HCT116 (cell line): ENCODE results near the gene TMTC4. TPM values are rescaled to one million over a fixed set of nuclear protein-coding genes. Genes with fewer than 3 reads are reported as not detected.

Source experiments
- ATAC-seq: fragments of 200-7000 bp; cut with Tn5 transposase; 2 replicates; pipeline ENCODE4 v1.9.1; 2020; ENCODE audit warnings: mild to moderate bottlenecking, moderate library complexity
- BruUV-seq: library from RNA; stranded (reverse); fragments of 400-500 nt; replicated peaks from 2 replicates; lab custom pipeline; 2021; lab: Mats Ljungman, UMichigan
- CTCF ChIA-PET: fragments of 300-600 bp; sonication (Branson Sonifier 250); formaldehyde crosslinking; loops from one replicate; lab custom pipeline; 2021; ENCODE audit warnings: antibody characterized with exemption; lab: Charles Lee
- POLR2A ChIA-PET: fragments of 300-600, 350-600 bp; sonication (Branson Sonifier 250); formaldehyde crosslinking; loops from one replicate; lab custom pipeline; 2021; ENCODE audit warnings: antibody characterized with exemption; lab: Charles Lee
- RAD21 ChIA-PET, 2 experiments: fragments of 300-600 bp; sonication (Branson Sonifier 250); formaldehyde crosslinking; loops; one replicate each; lab custom pipeline; 2023; ENCODE audit warnings: low total read pairs in 2 of 2; ENCODE audit not compliant: uncharacterized antibody in 2 of 2, unreplicated experiment in 2 of 2, low non-redundant PET in 1 of 2; lab: Charles Lee
- DNase-seq: peaks from one replicate; pipeline ENCODE4 v3.0.0-alpha.2; 2010; ENCODE audit warnings: low read depth, low spot score
- H2AFZ ChIP-seq: fragments of 200-600 bp; shearing (Covaris generic), sonication (generic); 2 replicates; pipeline ENCODE4 v1.6.1; 2017; ENCODE audit warnings: low read depth, mixed run types, mixed read lengths, antibody characterized with exemption, low read length; ENCODE audit not compliant: poor library complexity, severe bottlenecking
- H3K27ac ChIP-seq: 2 replicates; pipeline ENCODE4 v1.5.1; 2012; ENCODE audit warnings: low read depth, low read length
- H3K27me3 ChIP-seq: fragments of 200-600 bp; sonication (generic); 2 replicates; pipeline ENCODE4 v1.6.1; 2016; ENCODE audit warnings: mixed run types, low read length, mixed read lengths; ENCODE audit not compliant: insufficient read depth
- H3K36me3 ChIP-seq, 2 experiments: fragments of 200-500 bp in 1 of 2; fragments of 200-600 bp in 1 of 2; sonication (Bioruptor generic) in 1 of 2; sonication (generic) in 1 of 2; 2 replicates each; pipeline versions ENCODE4 v1.5.1 to v1.6.1; 2014 to 2016; ENCODE audit warnings: low read length in 2 of 2, inconsistent platforms in 1 of 2, mixed read lengths in 1 of 2, mixed run types in 1 of 2; ENCODE audit not compliant: insufficient read depth in 2 of 2, control insufficient read depth in 1 of 2
- H3K4me1 ChIP-seq, 2 experiments: fragments of 200-600 bp in 1 of 2; sonication (generic) in 1 of 2; 2 replicates each; pipeline versions ENCODE4 v1.5.1 to v1.6.1; 2012 to 2017; ENCODE audit warnings: low read length in 2 of 2, inconsistent platforms in 1 of 2, mild to moderate bottlenecking in 1 of 2, mixed read lengths in 1 of 2, mixed run types in 1 of 2, moderate library complexity in 1 of 2; ENCODE audit not compliant: insufficient read depth in 2 of 2, control insufficient read depth in 1 of 2
- H3K4me2 ChIP-seq: fragments of 200-600 bp; sonication (generic); 2 replicates; pipeline ENCODE4 v1.6.1; 2017; ENCODE audit warnings: mixed run types, low read length, mixed read lengths
- H3K4me3 ChIP-seq, 2 experiments: fragments of 200-600 bp in 1 of 2; sonication (generic) in 1 of 2; replicated peaks in 1 of 2; 2 replicates each; pipeline ENCODE4 v1.5.1; 2011 to 2016; ENCODE audit warnings: low read length in 2 of 2, control low read depth in 1 of 2, low read depth in 1 of 2, mild to moderate bottlenecking in 1 of 2, mixed read lengths in 1 of 2, mixed run types in 1 of 2
- H3K79me2 ChIP-seq: fragments of 200-600 bp; sonication (generic); 2 replicates; pipeline ENCODE4 v1.6.1; 2017; ENCODE audit warnings: mild to moderate bottlenecking, mixed run types, low read length, moderate library complexity, mixed read lengths; ENCODE audit not compliant: insufficient read depth
- H3K9ac ChIP-seq: fragments of 200-600 bp; sonication (generic); 2 replicates; pipeline ENCODE4 v1.6.1; 2016; ENCODE audit warnings: low read length, mixed read lengths
- H3K9me2 ChIP-seq: fragments of 200-600 bp; sonication (generic), shearing (Covaris generic); 2 replicates; pipeline ENCODE4 v1.6.1; 2017; ENCODE audit warnings: mixed run types, mild to moderate bottlenecking, moderate library complexity; ENCODE audit not compliant: insufficient read depth
- H3K9me3 ChIP-seq, 2 experiments: fragments of 200-500 bp in 1 of 2; fragments of 200-600 bp in 1 of 2; sonication (Bioruptor generic) in 1 of 2; sonication (generic) in 1 of 2; 2 replicates each; pipeline ENCODE4 v1.6.1; 2014 to 2017; ENCODE audit warnings: low read length in 2 of 2, mixed read lengths in 2 of 2, inconsistent platforms in 1 of 2, low read depth in 1 of 2, mild to moderate bottlenecking in 1 of 2, mixed run types in 1 of 2, moderate library complexity in 1 of 2; ENCODE audit not compliant: control insufficient read depth in 1 of 2, insufficient read depth in 1 of 2
- H4K20me1 ChIP-seq: fragments of 200-600 bp; sonication (generic), shearing (Covaris generic); 2 replicates; pipeline ENCODE4 v1.6.1; 2017; ENCODE audit warnings: mixed run types, mild to moderate bottlenecking, moderate library complexity; ENCODE audit not compliant: insufficient read depth
- CTCF ChIP-seq, 3 experiments: fragments of 200-600 bp in 1 of 3; sonication (generic) in 1 of 3; IDR thresholded peaks in 2 of 3; conservative IDR thresholded peaks in 1 of 3; 2 replicates each; pipeline ENCODE4 v1.5.1; 2012 to 2017; ENCODE audit warnings: low read depth in 2 of 3, low read length in 2 of 3, antibody characterized with exemption in 1 of 3, borderline replicate concordance in 1 of 3, control low read depth in 1 of 3, mild to moderate bottlenecking in 1 of 3, mixed read lengths in 1 of 3, mixed run types in 1 of 3, moderate library complexity in 1 of 3; ENCODE audit not compliant: insufficient read depth in 1 of 3
- ELF1 ChIP-seq: IDR thresholded peaks from 2 replicates; pipeline ENCODE4 v1.6.1; 2012; ENCODE audit warnings: low read depth, borderline replicate concordance
- EZH2 ChIP-seq: fragments of 200-600 bp; sonication (generic); IDR thresholded peaks from 2 replicates; pipeline ENCODE4 v1.6.1; 2017; ENCODE audit warnings: antibody characterized with exemption, mixed run types
- RAD21 ChIP-seq: IDR thresholded peaks from 2 replicates; pipeline ENCODE4 v1.6.1; 2012; ENCODE audit warnings: low read depth, mild to moderate bottlenecking
- REST ChIP-seq: IDR thresholded peaks from 2 replicates; pipeline ENCODE4 v1.6.1; 2012; ENCODE audit warnings: low read depth
- intact Hi-C: fragments of 100-400 bp; cut with micrococcal nuclease; formaldehyde crosslinking; loops from 2 replicates; pipeline ENCODE4 v1.10.0; 2022
- total RNA-seq: library from RNA; stranded (reverse); gene quantifications from one replicate; pipeline ENCODE4 v1.2.1, GENCODE V29; 2021; ENCODE audit not compliant: unreplicated experiment

TMTC4 gene
- total RNA-seq, 1 experiment from 2014 or later: 23.6 TPM

GRCh38 chr13:100561158-100561499 is 113.5 kb downstream of the TMTC4 start:
- ChIA-PET POLR2A (no interaction called here), CTCF (no interaction called here), RAD21 (no interaction called here)
- H3K27ac ChIP-seq: no peak overlapping the region
- no peaks in the 10 kb centered on the region for H3K36me3 ChIP-seq
- H3K9me3 ChIP-seq: no peaks in the 10 kb centered on the region
- TF ChIP-seq RAD21 (no peak), ELF1 (no peak), CTCF (IDR thresholded peaks at IDR 0.05 in 2 of 3, conservative IDR thresholded peaks at IDR 0.05 in 1 of 3; ENCODE audit: borderline replicate concordance in 1 of 3, insufficient read depth in 1 of 3, low read depth in 2 of 3, low read length in 2 of 3) (no peak), REST (no peak), EZH2 (no peak)
- intact Hi-C loops: no loop called here
- DNase-seq (no peak), ATAC-seq (no peak)
- H3K4me2 ChIP-seq: no peak overlapping the region
- H4K20me1 ChIP-seq: no peaks in the 10 kb centered on the region
- BruUV-seq: no TSS peak
- no peak overlapping the region for H3K9ac ChIP-seq
- H3K9me2 ChIP-seq: no peaks in the 10 kb centered on the region
- no peaks in the 10 kb centered on the region for H3K79me2 ChIP-seq
- no peak overlapping the region for H3K4me3 ChIP-seq
- peaks cover 0 to 2% of the 10 kb centered on the region in 2 experiments; a peak in 1 of 4 replicates for H3K4me1 ChIP-seq
- H3K27me3 ChIP-seq: no peaks in the 10 kb centered on the region
- H2AFZ ChIP-seq: no peak overlapping the region
